Measurements from ENCODE around the gene ZFR.

ZFR gene

DNA sequence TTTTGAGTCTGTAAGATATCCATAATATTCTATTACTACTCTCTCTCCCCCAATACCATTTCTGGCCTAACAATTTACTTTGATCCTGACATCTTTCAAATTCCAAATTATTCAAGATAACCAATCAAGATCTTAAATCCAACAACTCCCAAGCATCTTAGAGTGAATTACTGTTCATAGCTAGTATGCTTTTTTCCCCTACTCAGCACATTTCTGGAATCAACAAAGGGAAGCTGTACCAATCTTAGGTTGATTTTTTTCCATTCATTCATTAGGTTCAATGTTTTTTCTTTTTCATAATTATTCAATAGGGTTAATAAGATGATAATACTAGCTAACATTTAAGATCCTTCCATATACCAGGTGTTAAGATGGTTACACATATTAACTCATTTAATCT is 81.5 kb downstream of the ZFR start:
- DNase-seq (ENCODE audit: low read depth in 2 of 2), result no peak

DNA sequence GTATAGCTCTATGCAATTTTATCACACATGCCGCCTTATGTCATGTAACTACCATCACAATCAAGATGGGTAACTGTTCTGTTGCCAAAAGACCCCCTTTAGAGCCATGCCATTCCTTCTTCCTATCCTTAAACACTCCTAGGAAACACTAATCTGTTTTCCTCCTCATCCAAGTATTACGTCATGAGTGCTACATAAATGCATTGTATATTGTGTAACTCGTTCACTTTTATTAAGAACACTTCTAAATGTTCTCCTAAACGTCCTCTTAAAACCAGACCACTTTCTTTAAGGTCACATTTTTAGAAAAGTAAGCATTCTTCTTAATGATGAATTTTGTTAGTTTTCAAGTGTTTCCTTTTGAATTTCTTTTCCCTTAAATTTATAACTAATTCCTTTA is 82.0 kb downstream of the ZFR start:
- DNase-seq (ENCODE audit: low read depth in 2 of 2), result no peak

DNA sequence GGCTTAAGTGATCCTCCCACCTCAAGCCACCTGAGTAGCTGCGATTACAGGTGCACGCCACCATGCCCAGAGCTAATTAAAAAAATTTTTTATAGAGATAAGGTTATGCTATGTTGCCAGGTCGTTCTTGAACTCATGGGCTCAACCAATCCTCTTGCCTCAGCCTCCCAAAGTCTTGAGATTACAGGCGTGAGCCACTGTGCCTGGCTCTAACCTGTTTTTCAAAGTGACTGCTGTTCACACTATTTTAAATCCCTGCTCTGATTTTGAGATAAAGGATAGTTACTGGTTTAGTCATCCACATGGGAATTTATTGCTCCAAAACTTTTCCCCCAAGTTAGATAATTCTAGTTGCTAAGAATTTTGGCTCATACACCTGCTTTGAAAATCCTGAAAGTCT is 83.6 kb downstream of the ZFR start:
- no peak for DNase-seq (ENCODE audit: low read depth in 2 of 2)

DNA sequence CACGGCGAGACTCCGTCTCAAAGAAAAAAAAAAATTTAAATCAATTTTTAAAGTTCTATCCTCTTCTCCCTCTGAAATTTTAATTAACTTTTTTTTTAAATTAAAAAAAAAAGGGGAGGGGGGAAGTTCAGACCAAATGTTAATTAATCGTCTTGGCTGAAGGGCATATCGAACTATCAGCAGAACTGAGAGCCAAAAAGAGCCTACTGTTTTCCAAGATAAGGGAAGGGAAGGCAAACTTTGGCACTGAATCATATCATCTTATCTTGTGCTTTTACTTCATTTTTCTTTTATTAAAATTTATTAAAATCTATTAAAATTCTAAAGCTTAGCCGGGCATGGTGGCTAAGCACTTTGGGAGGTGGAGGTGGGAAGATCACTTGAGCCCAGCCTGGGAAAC is 85.9 kb downstream of the ZFR start:
- no peak for DNase-seq (ENCODE audit: low read depth in 2 of 2)

DNA sequence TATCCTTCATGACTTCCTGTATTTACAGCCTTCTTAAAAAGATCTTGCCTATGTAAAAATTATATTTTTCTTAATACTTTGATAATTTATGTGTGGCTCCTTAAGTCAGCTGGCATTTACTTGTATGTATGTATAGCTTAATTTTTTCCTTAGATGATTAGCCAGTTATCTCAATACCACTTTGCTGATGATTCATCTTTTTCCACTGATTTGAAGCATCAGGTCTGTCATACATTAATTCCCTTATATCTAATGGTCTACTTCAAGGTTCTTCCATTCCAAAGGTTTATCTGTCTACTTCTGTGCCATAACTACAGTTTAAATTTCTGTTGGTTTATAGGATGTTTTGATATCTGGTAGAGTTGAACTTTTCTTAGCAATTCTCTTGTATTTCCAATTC is 86.9 kb downstream of the ZFR start:
- DNase-seq (ENCODE audit: low read depth in 2 of 2), result no peak

DNA sequence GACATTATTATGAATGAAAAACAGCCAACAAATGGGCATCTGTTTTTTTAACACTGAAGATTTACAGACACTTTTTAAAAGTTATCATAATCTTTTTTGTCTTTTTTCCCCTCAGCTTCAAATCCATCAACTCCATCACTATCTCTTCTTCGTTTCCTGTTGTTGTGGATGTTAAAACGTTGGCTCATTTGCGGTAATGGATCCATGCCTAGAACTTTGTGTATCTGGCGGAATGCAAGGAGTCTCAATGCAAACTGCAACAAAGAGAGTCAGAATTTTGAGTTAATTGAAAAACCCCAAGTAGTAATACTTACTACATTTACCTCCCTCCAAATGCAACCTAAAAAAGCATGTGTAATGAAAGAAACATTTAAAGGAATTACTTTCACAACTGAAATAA is 88.9 kb downstream of the ZFR start:
- DNase-seq (ENCODE audit: low read depth in 2 of 2), result no peak

DNA sequence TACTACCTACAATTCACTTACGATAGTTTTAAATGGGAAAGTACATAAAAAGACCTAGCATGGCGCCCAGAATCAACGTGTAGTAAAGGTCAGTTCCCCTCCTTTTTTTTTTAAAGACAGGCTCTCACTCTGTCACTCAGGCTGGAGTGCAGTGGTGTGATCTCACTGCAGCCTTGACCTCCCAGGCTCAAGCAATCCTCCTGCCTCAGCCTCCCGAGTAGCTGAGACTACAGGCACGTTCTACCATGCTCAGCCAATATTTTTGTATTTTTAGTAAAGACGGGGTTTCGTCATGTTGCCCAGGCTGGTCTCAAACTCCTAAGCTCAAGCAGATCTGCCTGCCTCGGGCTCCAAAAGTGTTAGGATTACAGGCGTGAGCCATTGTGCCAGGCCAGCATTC is 91.1 kb downstream of the ZFR start:
- DNase-seq (ENCODE audit: low read depth in 2 of 2), result no peak

DNA sequence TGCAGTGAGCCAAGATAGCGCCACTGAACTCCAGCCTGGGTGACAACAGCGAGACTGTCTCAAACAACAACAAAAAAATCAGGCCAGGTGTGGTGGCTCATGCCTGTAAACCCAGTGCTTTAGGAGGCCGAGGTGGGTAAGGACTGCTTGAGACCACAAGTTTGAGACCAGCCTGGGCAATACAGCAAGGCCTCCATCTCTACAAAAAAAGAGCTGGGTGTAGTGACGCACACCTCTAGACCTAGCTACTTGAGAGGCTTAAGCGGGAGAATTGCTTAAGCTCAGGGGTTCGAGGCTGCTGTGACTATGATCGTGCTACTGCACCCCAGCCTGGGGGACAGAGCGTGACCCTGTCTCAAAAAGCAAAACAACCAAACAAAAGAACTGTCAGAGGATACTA is 91.9 kb downstream of the ZFR start:
- no peak for DNase-seq (ENCODE audit: low read depth in 2 of 2)

DNA sequence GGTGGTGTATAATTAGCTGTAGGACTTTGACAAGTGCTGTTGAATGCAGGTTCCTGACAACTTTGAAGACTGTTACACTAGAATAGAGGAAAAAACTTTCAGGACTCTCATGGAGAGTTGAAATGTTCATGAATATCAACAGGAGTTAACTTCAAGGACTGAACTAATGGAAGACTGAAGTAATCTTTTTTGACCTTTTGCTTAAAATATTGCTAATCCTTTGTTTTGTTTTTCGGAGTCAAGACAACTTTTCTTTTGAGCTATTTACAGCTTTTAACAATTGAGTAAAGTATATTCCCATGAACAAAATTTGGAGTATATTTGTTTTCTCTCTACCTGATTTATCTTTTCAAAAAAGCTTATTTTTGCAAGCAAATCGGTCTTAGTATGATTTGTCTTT is 97.7 kb downstream of the ZFR start:
- no peak for DNase-seq (ENCODE audit: low read depth in 2 of 2)

DNA sequence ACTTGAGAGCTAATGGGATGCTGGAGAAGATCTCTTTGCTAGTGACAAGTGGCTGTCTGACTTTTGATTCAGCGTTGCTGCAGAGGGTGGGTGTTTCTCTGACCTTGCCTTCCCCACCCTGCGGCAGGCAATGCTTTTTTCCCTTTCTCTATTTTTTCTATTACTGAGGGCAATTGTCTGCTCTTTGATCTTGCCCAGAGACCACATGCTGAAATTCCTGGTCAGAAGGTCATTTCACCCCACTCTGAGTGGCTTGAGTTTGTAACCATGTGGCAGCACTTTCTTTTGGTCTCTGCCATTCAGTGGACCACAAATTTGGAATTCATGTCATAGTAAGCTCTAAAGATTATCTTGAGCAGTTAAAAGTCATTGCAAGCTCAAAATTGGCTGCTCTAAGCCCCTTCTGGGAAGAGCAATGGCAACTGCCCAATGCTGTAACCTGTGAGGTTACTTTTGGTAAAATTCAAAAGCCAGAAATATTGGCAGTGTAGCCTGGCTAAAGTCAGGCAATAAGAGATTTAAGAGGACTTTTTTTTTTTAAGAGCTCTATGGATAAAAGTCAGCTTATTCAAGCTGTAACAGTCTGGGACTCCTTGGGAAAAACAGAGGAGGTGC is 101.4 kb downstream of the ZFR start:
- no peak for DNase-seq (ENCODE audit: low read depth in 2 of 2)

DNA sequence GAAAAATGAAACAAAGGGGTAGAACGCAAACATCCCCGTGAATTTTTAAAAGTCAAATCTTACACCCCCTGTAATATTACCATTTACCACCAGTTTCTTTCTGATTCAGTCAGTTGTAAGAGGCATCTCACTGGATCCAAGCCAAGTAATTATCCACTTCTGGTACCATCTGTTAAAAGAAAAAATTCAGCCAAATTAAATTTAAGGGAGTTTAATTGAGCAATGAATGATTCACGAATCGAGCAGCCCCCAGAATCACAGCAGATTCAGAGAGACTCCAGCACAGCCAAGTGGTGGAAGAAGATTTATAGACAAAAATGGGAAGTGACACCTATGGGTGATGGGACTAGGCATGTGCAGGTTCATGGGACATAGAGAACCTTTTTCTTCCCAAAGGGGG is 101.9 kb downstream of the ZFR start:
- no peak for DNase-seq (ENCODE audit: low read depth in 2 of 2)

DNA sequence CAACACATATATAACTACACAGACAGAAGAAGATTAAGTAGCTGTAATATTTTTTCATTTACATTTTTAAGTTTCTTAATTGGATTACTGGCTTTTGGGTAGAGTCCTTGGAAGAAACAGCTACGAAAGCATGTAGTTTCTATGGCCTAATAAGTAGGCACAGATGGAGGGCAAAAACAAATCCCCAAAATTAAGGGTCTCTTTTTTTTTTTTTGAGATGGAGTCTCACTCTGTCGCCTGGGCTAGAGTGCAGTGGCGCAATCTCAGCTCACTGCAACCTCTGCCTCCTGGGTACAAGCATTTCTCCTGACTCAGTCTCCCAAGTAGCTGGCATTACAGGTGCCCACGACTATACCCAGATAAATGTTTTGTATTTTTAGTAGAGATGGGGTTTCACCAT is 104.7 kb downstream of the ZFR start:
- no peak for DNase-seq (ENCODE audit: low read depth in 2 of 2)

DNA sequence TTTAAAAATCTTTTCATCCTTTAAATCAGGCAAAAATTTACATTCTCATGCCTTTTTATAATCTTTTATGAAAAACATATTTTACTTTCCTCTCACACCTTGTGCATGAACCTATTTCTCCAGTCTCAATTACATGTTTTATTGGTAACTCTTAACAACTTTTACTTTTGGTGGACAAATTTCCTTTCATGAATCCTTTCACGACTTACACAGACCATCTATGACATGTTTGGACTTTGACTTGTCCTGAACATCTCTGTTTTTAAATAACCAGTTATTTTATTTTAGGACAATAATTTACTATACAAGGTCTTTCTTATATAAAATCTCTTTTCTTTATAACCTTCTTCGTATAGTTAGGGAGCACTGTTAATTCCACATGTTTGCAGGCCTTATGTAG is 105.3 kb downstream of the ZFR start:
- no peak for DNase-seq (ENCODE audit: low read depth in 2 of 2)

DNA sequence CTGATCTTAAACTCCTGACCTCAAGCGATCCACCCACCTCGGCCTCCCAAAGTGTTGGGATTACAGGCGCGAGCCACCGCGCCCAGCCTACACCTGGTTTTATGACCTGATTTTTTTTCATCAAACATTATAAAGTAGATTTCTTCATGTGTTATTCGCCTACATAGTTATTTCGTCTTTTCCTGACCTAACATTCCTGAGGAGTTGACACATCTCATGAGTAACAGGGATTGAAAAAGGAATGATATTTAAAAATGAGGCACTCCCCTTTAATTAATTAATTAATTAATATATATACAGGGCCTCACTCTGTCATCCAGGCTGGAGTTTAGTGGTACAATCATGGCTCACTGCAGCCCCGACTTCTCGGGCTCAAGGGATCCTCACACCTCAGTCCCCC is 111.6 kb downstream of the ZFR start:
- no peak for DNase-seq (ENCODE audit: low read depth in 2 of 2)

DNA sequence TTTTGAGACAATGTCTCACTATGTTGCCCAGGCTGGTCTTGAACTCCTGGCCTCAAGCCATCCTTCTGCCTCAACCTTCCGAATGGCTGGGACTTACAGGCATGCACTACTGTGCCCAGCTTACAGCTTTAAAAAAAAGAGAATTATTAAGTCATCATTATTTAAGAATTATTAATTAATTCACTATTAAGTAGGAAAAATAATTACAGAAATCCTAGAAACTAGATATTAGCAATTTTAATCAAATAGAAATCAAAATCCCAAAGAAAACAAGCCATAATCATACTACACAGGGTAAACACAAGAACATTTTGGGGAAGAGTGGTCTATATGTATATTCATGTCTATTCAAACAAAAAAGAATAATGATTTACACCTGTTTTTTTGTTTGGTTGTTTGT is 112.2 kb downstream of the ZFR start:
- DNase-seq (ENCODE audit: low read depth in 2 of 2), result no peak

DNA sequence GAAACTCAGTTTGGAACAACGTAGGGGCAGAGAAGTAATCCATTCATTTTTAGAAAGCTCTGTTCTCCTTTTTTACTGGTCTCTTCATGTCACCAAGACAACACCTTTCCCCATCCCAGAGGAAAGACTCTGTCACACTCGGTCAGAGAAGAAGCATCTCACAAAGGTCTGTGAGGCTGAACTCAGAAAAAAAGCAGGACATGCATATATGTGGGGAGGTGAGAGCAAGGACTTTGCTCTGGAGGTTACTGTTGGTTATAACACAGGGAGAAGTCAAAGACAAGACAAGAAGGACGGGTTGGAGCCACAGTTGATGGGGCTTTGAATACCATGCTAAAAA is 112.6 kb downstream of the ZFR start:
- DNase-seq (ENCODE audit: low read depth in 2 of 2), result no peak

DNA sequence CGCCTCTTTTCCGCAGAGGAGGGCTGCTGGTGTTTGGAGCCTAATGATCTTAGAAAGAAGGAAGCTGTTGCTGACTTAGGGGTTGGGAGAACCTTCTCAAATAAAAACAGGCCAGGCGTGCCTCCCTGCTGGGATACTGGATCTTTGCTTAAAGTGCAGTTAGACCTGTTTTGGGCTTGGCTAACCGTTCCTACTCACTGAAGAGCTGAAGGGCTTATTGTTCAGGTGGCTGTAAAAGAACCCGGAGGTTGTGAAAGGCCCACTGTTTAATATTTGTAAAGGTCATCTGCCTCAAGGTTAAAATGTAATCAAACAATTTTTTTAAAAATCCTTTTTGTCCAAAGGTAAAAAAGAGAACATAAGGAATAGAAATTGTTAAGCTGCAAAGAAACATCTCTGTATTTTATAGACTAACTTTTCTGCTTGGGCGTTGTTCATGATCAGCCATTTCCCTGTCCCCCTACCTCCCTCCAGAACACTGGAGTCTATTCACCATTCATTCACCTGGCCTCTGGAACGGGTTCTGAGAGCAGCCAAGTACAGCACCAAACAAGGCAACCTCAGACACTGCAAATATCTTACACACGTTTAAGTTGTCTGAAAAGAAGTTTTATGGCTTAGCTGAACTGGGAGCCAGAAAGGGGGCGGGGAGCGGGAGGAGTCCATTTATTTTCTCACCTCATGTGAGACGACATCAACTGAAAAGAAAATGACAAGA is 113.2 kb downstream of the ZFR start:
- no peak for DNase-seq (ENCODE audit: low read depth in 2 of 2)

DNA sequence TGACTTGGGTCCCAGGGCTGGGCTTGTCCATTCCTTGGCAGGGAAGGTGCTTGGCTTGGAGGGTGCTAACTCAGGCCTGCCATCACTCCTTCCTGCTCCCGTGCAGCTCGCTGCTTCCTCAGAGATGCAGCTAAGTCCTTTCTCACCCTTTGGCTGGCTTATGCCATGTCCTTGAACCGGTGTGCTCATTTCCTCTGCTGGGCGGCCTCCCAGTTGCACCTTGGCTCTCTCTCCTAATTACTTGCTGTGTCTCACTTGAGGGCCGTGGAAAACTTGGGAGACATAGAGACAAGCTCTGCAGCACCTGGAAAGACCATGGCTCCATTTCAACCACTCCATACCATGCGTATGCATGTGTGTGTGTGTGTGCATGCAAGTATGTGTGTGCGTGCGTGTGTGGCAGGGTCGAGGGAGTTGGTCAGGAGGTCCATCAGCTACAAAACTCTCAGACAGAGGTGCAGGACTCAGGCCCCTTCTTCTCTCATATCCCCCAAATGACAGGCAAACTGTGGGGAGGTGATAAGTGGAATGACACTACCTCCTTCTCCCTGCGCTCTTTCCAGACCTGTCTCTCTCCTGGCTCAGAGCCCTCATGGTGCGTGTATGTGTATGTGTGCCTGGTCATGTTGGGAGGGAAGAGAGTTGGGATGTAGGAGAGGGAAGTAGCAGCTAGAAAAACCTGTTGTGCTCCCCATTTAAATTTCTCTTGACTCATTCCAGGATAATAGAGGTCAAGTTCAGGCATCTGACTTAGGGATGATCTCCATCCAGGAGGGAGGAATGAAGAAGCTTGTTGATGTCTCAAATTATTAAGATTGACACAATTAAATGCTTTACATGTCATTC is 114.2 kb downstream of the ZFR start:
- no peak for DNase-seq (ENCODE audit: low read depth in 2 of 2)

DNA sequence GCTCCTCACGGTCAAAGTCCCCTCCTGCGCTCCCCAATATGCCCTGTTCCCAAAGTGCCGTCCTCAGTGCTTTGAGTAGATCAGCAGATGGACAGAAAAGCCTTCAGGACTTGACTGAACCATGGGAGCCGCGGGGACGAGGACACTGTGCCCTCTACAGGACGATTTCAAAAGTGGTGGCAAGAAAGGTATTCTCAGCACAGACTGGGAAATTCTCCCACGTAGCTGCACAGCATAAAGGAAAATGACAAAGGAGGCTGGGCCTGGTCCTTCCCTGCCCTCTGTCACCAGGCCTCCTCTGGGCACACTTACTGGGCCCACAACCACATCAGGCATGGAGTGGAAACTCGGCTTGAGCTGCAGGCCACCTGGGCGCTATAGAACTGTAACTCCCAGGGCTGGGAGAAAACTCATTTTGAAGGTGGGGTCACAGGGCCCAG is 115.1 kb downstream of the ZFR start:
- peak; percentile 20 to 29 for DNase-seq (ENCODE audit: low read depth in 2 of 2)

DNA sequence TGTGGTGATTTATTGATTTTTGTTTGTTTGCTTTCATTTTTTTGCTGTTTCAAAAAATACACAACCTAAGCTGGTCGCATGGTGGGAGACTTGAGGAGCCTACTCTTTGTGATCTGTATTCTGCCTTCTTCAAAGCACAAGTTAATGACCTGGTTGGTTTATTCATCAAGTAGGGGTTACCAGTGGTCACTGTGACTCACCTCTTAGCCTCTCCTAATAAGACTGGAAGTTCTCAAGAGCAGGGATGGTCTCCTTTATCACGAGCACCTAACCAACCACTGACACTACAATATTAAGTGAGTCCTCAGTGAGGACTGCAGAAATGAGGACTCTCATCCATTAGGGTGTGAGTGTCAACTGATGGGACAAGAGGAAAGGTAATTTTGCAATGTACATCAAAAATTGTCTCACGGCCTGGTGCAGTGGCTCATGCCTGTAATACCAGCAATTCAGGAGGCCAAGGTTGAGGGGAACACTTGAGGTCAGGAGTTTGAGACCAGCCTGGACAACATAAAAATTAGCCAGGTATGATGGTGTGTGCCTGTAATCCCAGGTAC is 118.2 kb downstream of the ZFR start:
- no peak for DNase-seq (ENCODE audit: low read depth in 2 of 2)

DNA sequence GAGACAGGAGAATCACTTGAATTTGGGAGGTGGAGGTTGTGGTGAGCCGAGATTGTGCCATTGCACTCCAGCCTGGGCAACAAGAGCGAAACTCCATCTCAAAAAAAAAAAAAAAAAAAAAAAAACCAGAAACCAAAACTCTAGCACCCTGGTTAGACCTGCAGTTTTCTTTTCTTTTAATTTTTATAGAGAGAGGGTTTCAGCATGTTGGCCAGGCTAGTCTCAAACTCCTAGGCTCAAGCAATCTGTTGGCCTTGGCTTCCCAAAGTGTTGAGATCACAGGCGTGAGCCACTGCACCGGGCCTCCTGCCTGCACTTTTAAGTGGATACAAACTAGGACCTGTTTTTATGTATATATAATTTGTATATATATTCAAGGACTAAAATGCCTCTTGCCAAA is 118.9 kb downstream of the ZFR start:
- no peak for DNase-seq (ENCODE audit: low read depth in 2 of 2)

DNA sequence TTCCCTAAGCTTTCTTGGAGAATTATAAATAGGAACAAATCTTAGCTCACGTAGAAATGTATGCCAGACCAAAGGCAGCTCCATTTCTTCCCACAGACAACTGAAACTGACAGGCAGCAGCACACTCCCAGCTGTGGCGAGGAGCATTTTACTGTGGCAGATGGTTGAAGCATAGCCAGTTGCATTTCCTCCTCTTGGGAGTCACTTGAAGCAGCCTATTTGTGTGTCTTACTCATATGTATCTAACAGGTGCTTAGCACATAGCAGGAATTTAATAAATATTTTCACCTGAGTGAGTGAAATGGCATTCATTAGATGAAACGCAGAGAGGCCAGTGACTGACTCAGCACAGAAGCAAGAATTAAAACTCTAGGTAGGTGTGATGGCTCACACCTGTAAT is 119.5 kb downstream of the ZFR start:
- DNase-seq (ENCODE audit: low read depth in 2 of 2), result no peak

DNA sequence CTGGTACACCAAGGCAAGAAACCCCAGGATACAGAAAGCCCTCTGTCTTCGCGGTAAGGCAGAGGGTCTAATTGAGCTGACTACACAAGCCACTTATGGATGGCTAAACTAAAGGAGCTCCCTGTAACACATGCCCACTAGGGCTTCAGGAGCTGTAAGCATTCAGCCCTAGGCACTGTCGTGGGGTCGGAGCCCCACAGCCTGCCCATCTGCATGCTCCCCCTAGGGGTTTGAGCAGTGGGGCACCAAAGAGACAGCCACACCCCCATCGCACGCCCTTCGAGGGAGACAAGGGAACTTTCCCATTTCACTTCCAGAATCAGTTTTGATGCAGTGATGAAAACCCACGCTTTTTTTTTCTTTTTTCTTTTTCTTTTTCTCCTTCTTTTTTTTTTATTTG is 120.8 kb downstream of the ZFR start:
- no peak for DNase-seq (ENCODE audit: low read depth in 2 of 2)
